Ishikawa (cell line): ENCODE results near the gene FAM222B.

Experiments used
- CEBPB ChIP-seq: IDR thresholded peaks from 2 replicates; pipeline ENCODE4 v1.6.1; 2012
- EP300 ChIP-seq: IDR thresholded peaks from 2 replicates; pipeline ENCODE4 v1.6.1; 2012; ENCODE audit warnings: borderline replicate concordance
- FOXM1 ChIP-seq: IDR thresholded peaks from 2 replicates; pipeline ENCODE4 v1.6.1; 2012; ENCODE audit warnings: low read depth, borderline replicate concordance
- TAF1 ChIP-seq: IDR thresholded peaks from 2 replicates; pipeline ENCODE4 v1.6.1; 2012; ENCODE audit warnings: low read depth, mild to moderate bottlenecking
- TF ChIP-seq, protein P1 (sequence below): IDR thresholded peaks from 2 replicates; pipeline ENCODE4 v1.6.1; 2012; ENCODE audit warnings: low read depth, mild to moderate bottlenecking

- TF ChIP-seq CEBPB (no peak), FOXM1 (no peak), EP300 (no peak), TAF1 (no peak)
- TF ChIP-seq, protein P1, sequence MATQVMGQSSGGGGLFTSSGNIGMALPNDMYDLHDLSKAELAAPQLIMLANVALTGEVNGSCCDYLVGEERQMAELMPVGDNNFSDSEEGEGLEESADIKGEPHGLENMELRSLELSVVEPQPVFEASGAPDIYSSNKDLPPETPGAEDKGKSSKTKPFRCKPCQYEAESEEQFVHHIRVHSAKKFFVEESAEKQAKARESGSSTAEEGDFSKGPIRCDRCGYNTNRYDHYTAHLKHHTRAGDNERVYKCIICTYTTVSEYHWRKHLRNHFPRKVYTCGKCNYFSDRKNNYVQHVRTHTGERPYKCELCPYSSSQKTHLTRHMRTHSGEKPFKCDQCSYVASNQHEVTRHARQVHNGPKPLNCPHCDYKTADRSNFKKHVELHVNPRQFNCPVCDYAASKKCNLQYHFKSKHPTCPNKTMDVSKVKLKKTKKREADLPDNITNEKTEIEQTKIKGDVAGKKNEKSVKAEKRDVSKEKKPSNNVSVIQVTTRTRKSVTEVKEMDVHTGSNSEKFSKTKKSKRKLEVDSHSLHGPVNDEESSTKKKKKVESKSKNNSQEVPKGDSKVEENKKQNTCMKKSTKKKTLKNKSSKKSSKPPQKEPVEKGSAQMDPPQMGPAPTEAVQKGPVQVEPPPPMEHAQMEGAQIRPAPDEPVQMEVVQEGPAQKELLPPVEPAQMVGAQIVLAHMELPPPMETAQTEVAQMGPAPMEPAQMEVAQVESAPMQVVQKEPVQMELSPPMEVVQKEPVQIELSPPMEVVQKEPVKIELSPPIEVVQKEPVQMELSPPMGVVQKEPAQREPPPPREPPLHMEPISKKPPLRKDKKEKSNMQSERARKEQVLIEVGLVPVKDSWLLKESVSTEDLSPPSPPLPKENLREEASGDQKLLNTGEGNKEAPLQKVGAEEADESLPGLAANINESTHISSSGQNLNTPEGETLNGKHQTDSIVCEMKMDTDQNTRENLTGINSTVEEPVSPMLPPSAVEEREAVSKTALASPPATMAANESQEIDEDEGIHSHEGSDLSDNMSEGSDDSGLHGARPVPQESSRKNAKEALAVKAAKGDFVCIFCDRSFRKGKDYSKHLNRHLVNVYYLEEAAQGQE, result no peak
Observed at GRCh38 chr17:28867276-28867675, 24.7 kb upstream of the FAM222B start.
